Measurements from ENCODE around the gene NLGN4Y. TPM values are rescaled to one million over a fixed set of nuclear protein-coding genes. Genes with fewer than 3 reads are reported as not detected.

The NLGN4Y gene
- total RNA-seq, 1 experiment from 2014 or later = not detected

GRCh38 chrY:14633718-14634117, 109.4 kb downstream of the NLGN4Y start:
- intact Hi-C loops (cut with micrococcal nuclease) = no loop called here
- no TSS peak for BruUV-seq (replicated peaks)

GRCh38 chrY:14634954-14635353, 110.6 kb downstream of the NLGN4Y start:
- Histone ChIP-seq H3K4me2 (ENCODE audit: low read length) (no peak overlapping the region), H2AFZ (ENCODE audit: low read length) (no peak overlapping the region), H3K36me3 (ENCODE audit: low read depth, low read length) (no peaks in the 10 kb centered on the region), H3K9ac (ENCODE audit: low read length) (no peak overlapping the region), H3K79me2 (ENCODE audit: low read length) (no peaks in the 10 kb centered on the region), H3K9me3 (ENCODE audit: low read length) (no peaks in the 10 kb centered on the region), H3K4me3 (ENCODE audit: low read length) (no peak overlapping the region), H3K4me1 (ENCODE audit: insufficient read depth, low read length) (no peaks in the 10 kb centered on the region), H4K20me1 (ENCODE audit: low read length) (no peaks in the 10 kb centered on the region), H3K27ac (ENCODE audit: low read length) (no peak overlapping the region), H3K9me2 (replicated peaks; ENCODE audit: low read length) (no peaks in the 10 kb centered on the region), H3F3A (ENCODE audit: low read length, unreplicated experiment) (no peaks in the 10 kb centered on the region), H3K27me3 (ENCODE audit: low read length) (no peaks in the 10 kb centered on the region)
- BruUV-seq (replicated peaks) = no TSS peak
- DNase-seq (no peak), ATAC-seq (no peak)
- POLR2A ChIA-PET (ENCODE audit: unreplicated experiment) = no interaction called here
- CTCF ChIA-PET = no interaction called here
- TF ChIP-seq CTCF (conservative IDR thresholded peaks at IDR 0.05; ENCODE audit: low read depth, low read length) = no peak
- no peak for TF ChIP-seq EZH2phosphoT487 (IDR thresholded peaks at IDR 0.05; ENCODE audit: borderline replicate concordance, low read length)
- no peak for TF ChIP-seq EZH2 (IDR thresholded peaks at IDR 0.05; ENCODE audit: low read length, unreplicated experiment)
- intact Hi-C loops (cut with micrococcal nuclease) = no loop called here

More at GRCh38 chrY:14633718-14634117, 109.4 kb downstream of the NLGN4Y start:
- Histone ChIP-seq H3K4me2 (ENCODE audit: low read length) (no peak overlapping the region), H4K20me1 (ENCODE audit: low read length) (no peaks in the 10 kb centered on the region), H3K9ac (ENCODE audit: low read length) (no peak overlapping the region), H2AFZ (ENCODE audit: low read length) (no peak overlapping the region), H3K4me3 (ENCODE audit: low read length) (no peak overlapping the region), H3K9me2 (replicated peaks; ENCODE audit: low read length) (no peaks in the 10 kb centered on the region), H3K27ac (ENCODE audit: low read length) (no peak overlapping the region), H3K9me3 (ENCODE audit: low read length) (no peaks in the 10 kb centered on the region), H3K79me2 (ENCODE audit: low read length) (no peaks in the 10 kb centered on the region), H3F3A (ENCODE audit: low read length, unreplicated experiment) (no peaks in the 10 kb centered on the region), H3K4me1 (ENCODE audit: insufficient read depth, low read length) (no peaks in the 10 kb centered on the region), H3K27me3 (ENCODE audit: low read length) (no peaks in the 10 kb centered on the region), H3K36me3 (ENCODE audit: low read depth, low read length) (no peaks in the 10 kb centered on the region)
- ATAC-seq = no peak
- ChIA-PET CTCF (no interaction called here), POLR2A (ENCODE audit: unreplicated experiment) (no interaction called here)
- no peak for DNase-seq
- TF ChIP-seq EZH2 (IDR thresholded peaks at IDR 0.05; ENCODE audit: low read length, unreplicated experiment) (no peak), CTCF (conservative IDR thresholded peaks at IDR 0.05; ENCODE audit: low read depth, low read length) (no peak), EZH2phosphoT487 (IDR thresholded peaks at IDR 0.05; ENCODE audit: borderline replicate concordance, low read length) (no peak)

GRCh38 chrY:14637551-14637950, 113.2 kb downstream of the NLGN4Y start:
- no peak overlapping the region for H3K9ac ChIP-seq (ENCODE audit: low read length)
- H4K20me1 ChIP-seq (ENCODE audit: low read length) = no peaks in the 10 kb centered on the region
- H3F3A ChIP-seq (ENCODE audit: low read length, unreplicated experiment) = no peaks in the 10 kb centered on the region
- H3K79me2 ChIP-seq (ENCODE audit: low read length) = no peaks in the 10 kb centered on the region
- no peaks in the 10 kb centered on the region for H3K9me3 ChIP-seq (ENCODE audit: low read length)
- no peaks in the 10 kb centered on the region for H3K4me1 ChIP-seq (ENCODE audit: insufficient read depth, low read length)
- no peaks in the 10 kb centered on the region for H3K9me2 ChIP-seq (replicated peaks; ENCODE audit: low read length)
- H2AFZ ChIP-seq (ENCODE audit: low read length) = no peak overlapping the region
- no peak for ATAC-seq
- POLR2A ChIA-PET (ENCODE audit: unreplicated experiment) = no interaction called here
- CTCF ChIA-PET = no interaction called here
- H3K4me2 ChIP-seq (ENCODE audit: low read length) = no peak overlapping the region
- H3K27me3 ChIP-seq (ENCODE audit: low read length) = no peaks in the 10 kb centered on the region
- intact Hi-C loops (cut with micrococcal nuclease) = no loop called here
- BruUV-seq (replicated peaks) = no TSS peak
- TF ChIP-seq EZH2 (IDR thresholded peaks at IDR 0.05; ENCODE audit: low read length, unreplicated experiment) = no peak
- TF ChIP-seq CTCF (conservative IDR thresholded peaks at IDR 0.05; ENCODE audit: low read depth, low read length) = no peak
- no peak for TF ChIP-seq EZH2phosphoT487 (IDR thresholded peaks at IDR 0.05; ENCODE audit: borderline replicate concordance, low read length)
- no peak overlapping the region for H3K27ac ChIP-seq (ENCODE audit: low read length)
- no peak for DNase-seq
- no peaks in the 10 kb centered on the region for H3K36me3 ChIP-seq (ENCODE audit: low read depth, low read length)
- no peak overlapping the region for H3K4me3 ChIP-seq (ENCODE audit: low read length)
